Measurements from ENCODE around the gene SSPN. TPM values are rescaled to one million over a fixed set of nuclear protein-coding genes. Genes with fewer than 3 reads are reported as not detected.

SSPN gene
- total RNA-seq, 1 donor from 2014 or later = 2.1 TPM

DNA sequence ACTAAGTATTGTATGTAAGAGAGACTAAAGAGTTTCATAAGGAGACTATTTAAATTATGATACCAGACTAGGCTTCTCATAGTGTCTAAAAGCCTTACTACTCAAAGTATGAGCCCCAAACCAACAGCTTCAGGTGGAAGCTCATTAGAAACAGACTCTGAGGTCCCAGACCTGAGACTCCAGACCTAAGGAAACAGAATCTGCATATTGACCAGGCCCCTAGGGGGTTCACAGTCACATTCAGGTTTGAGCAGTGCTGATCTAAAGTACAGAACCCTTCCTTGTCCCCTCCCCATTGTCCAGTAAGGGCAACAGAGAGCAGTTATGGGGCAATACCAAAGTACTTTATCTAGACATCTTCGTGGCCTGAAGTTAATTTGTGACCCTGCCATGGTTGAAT lies 87.7 kb downstream of the SSPN start:
- TF ChIP-seq, protein P1, sequence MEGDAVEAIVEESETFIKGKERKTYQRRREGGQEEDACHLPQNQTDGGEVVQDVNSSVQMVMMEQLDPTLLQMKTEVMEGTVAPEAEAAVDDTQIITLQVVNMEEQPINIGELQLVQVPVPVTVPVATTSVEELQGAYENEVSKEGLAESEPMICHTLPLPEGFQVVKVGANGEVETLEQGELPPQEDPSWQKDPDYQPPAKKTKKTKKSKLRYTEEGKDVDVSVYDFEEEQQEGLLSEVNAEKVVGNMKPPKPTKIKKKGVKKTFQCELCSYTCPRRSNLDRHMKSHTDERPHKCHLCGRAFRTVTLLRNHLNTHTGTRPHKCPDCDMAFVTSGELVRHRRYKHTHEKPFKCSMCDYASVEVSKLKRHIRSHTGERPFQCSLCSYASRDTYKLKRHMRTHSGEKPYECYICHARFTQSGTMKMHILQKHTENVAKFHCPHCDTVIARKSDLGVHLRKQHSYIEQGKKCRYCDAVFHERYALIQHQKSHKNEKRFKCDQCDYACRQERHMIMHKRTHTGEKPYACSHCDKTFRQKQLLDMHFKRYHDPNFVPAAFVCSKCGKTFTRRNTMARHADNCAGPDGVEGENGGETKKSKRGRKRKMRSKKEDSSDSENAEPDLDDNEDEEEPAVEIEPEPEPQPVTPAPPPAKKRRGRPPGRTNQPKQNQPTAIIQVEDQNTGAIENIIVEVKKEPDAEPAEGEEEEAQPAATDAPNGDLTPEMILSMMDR (IDR thresholded peaks at IDR 0.05; ENCODE audit: unreplicated experiment) = no peak
- DNase-seq (ENCODE audit: low spot score, unreplicated experiment) = no peak
- peaks cover 5% of the 10 kb centered on the region for H3K27me3 Mint-ChIP-seq
- no peaks in the 10 kb centered on the region for H3K9me3 Mint-ChIP-seq (ENCODE audit: low read depth)
- no peaks in the 10 kb centered on the region for H3K4me1 Mint-ChIP-seq (ENCODE audit: low read depth)
- H3K27ac Mint-ChIP-seq = no peak overlapping the region
- no peak overlapping the region for H3K4me3 Mint-ChIP-seq (ENCODE audit: low read depth)
- no peaks in the 10 kb centered on the region for H3K36me3 Mint-ChIP-seq (ENCODE audit: insufficient read depth)

DNA sequence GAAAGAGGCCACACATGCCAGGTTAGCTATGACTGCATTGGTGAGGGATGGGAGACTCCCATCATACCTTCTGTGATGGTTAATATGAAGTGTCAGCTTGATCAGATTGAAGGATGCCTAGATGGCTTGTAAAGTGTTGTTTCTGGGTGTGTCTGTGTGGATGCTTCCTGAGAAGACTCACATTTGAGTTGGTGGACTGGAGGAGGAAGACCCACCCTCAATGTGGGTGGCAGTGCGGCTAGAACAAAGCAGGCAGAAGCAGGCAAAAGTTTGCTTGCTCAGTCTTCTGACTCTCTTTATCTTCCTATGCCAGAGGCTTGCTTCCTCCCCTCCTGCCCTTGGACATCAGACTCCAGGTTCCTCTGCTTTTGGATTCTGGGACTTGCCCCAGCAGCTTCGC lies 88.2 kb downstream of the SSPN start:
- Mint-ChIP-seq H3K4me1 (ENCODE audit: low read depth) (no peaks in the 10 kb centered on the region), H3K9me3 (ENCODE audit: low read depth) (no peaks in the 10 kb centered on the region), H3K27me3 (peaks cover 8% of the 10 kb centered on the region), H3K27ac (no peak overlapping the region), H3K4me3 (ENCODE audit: low read depth) (no peak overlapping the region), H3K36me3 (ENCODE audit: insufficient read depth) (no peaks in the 10 kb centered on the region)
- TF ChIP-seq, protein P1 (IDR thresholded peaks at IDR 0.05; ENCODE audit: unreplicated experiment) = no peak
- no peak for DNase-seq (ENCODE audit: low spot score, unreplicated experiment)

DNA sequence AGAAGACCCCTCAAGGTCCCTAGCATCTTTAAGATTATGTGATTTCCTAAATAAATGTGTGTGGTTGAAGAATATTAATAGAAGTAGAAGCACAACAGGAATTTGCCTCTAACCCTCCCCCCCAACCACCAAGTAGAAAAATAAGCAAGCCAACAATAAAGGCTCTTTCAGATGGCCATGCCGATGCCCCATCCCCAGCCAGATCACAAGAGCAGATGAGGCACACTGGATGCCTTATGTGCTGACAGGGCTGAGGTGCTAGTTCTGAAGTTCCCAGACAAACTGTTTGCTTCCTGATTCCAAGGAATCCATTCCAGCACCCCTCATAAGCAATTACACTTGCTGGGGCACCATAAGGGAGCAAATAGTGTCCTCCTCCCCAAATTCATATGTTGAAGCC lies 90.0 kb downstream of the SSPN start:
- H3K27ac Mint-ChIP-seq = no peak overlapping the region
- no peak overlapping the region for H3K4me3 Mint-ChIP-seq (ENCODE audit: low read depth)
- no peaks in the 10 kb centered on the region for H3K36me3 Mint-ChIP-seq (ENCODE audit: insufficient read depth)
- TF ChIP-seq, protein P1 (IDR thresholded peaks at IDR 0.05; ENCODE audit: unreplicated experiment) = no peak
- DNase-seq (ENCODE audit: low spot score, unreplicated experiment) = no peak
- peaks cover 2% of the 10 kb centered on the region for H3K4me1 Mint-ChIP-seq (ENCODE audit: low read depth)
- peaks cover 3% of the 10 kb centered on the region for H3K27me3 Mint-ChIP-seq
- H3K9me3 Mint-ChIP-seq (ENCODE audit: low read depth) = no peaks in the 10 kb centered on the region

DNA sequence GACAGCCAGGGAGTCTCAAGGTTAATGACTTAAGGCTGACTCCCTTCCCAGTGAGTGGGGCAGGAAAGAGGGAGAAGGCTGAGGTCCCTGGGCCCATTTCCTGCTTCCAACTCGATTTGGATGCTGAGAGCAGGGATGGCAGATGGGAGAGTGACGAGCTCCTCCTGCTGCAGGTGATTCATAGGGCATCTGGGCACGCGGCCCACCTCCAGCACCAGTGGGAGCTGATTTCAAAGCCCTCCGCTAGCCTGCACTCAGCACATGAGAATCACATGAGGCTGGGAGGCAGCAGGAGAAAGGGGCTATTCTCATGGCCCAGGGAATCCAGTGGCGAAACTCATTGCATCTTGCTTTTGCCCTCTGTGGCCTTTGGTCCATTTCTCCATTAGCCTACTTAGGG lies 90.8 kb downstream of the SSPN start:
- DNase-seq (ENCODE audit: low spot score, unreplicated experiment) = no peak
- no peaks in the 10 kb centered on the region for H3K36me3 Mint-ChIP-seq (ENCODE audit: insufficient read depth)
- H3K27me3 Mint-ChIP-seq = peaks cover 3% of the 10 kb centered on the region
- no peak overlapping the region for H3K27ac Mint-ChIP-seq
- TF ChIP-seq, protein P1 (IDR thresholded peaks at IDR 0.05; ENCODE audit: unreplicated experiment) = no peak
- peaks cover 5% of the 10 kb centered on the region for H3K4me1 Mint-ChIP-seq (ENCODE audit: low read depth)
- no peaks in the 10 kb centered on the region for H3K9me3 Mint-ChIP-seq (ENCODE audit: low read depth)
- no peak overlapping the region for H3K4me3 Mint-ChIP-seq (ENCODE audit: low read depth)

DNA sequence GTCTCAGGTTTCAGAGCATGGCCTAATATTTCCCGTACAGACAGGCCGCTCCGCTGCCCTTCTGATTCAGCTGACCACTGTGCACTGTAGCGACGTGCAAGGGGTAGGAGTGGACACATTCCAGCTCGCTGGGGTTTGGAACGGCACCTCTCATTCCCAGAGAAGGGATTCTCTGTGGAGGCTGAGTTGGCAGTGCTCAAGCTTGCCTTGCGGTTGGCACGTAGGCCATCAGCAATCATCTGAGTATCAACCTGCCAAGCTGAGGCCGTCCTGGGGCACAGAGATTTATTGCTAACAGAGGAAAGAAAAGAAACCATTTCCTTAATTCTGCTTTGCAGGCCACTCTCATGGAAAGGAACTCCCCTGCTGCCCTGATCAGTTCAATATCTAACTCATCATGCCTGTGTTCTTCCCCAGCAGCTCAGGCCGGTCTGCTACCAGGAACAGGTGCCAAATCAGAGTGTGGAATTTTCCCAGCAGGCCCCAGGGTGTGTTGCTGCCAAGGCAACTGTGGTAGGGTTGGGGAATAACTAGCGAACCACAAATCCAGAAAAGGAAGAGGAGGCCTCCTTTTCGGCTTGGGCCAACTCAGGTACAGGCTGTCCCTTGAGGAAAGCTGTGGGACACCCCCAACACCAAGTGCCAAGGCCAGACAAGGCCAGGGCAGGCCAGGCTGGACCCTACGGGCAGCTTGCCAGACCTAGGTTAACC lies 92.5 kb downstream of the SSPN start:
- Mint-ChIP-seq H3K9me3 (ENCODE audit: low read depth) (no peaks in the 10 kb centered on the region), H3K27me3 (peaks cover 3% of the 10 kb centered on the region), H3K36me3 (ENCODE audit: insufficient read depth) (no peaks in the 10 kb centered on the region), H3K4me3 (ENCODE audit: low read depth) (no peak overlapping the region), H3K4me1 (ENCODE audit: low read depth) (peaks cover 5% of the 10 kb centered on the region), H3K27ac (no peak overlapping the region)
- TF ChIP-seq, protein P1 (IDR thresholded peaks at IDR 0.05; ENCODE audit: unreplicated experiment) = no peak
- DNase-seq (ENCODE audit: low spot score, unreplicated experiment) = no peak

All from progenitor cell of endocrine pancreas (in vitro differentiated cells).